Osteoblast (primary cell): ENCODE results near the gene GNAZ. TPM values are rescaled to one million over a fixed set of nuclear protein-coding genes. Genes with fewer than 3 reads are reported as not detected.

Experiments
- DNase-seq: peaks from one replicate; pipeline ENCODE4 v3.0.0; 2011; ENCODE audit warnings: low spot score, mixed read lengths; ENCODE audit not compliant: insufficient read length; ENCODE audit errors: missing footprints
- H2AFZ ChIP-seq: 2 replicates; pipeline ENCODE4 v1.6.0; 2011; ENCODE audit warnings: mild to moderate bottlenecking, low read length
- H3K27ac ChIP-seq: 2 replicates; pipeline ENCODE4 v1.5.1; 2011; ENCODE audit warnings: mild to moderate bottlenecking, low read depth, low read length, moderate library complexity
- H3K27me3 ChIP-seq: 2 replicates; pipeline ENCODE4 v1.6.0; 2012; ENCODE audit warnings: mild to moderate bottlenecking, control low read depth, inconsistent platforms, low read length, moderate library complexity; ENCODE audit not compliant: insufficient read depth
- H3K36me3 ChIP-seq: 2 replicates; pipeline ENCODE4 v1.5.1; 2011; ENCODE audit warnings: mild to moderate bottlenecking, low read length, control low read depth, moderate library complexity; ENCODE audit not compliant: insufficient read depth
- H3K4me1 ChIP-seq: 2 replicates; pipeline ENCODE4 v1.5.1; 2011; ENCODE audit warnings: mild to moderate bottlenecking, low read length, control low read depth, moderate library complexity; ENCODE audit not compliant: insufficient read depth
- H3K4me2 ChIP-seq: 2 replicates; pipeline ENCODE4 v1.6.0; 2011; ENCODE audit warnings: mild to moderate bottlenecking, low read length; ENCODE audit not compliant: insufficient read depth
- H3K4me3 ChIP-seq: fragments of 200-600 bp; sonication (generic); 3 replicates; pipeline ENCODE4 v1.5.1; 2012; ENCODE audit warnings: mild to moderate bottlenecking, low read length, inconsistent platforms; ENCODE audit not compliant: insufficient read depth
- H3K79me2 ChIP-seq: 2 replicates; pipeline ENCODE4 v1.6.0; 2012; ENCODE audit warnings: mild to moderate bottlenecking, low read length, control low read depth, inconsistent platforms; ENCODE audit not compliant: insufficient read depth
- H3K9me3 ChIP-seq: 2 replicates; pipeline ENCODE4 v1.5.1; 2011; ENCODE audit warnings: low read depth, low read length, control low read depth
- H4K20me1 ChIP-seq: 2 replicates; pipeline ENCODE4 v1.6.0; 2012; ENCODE audit warnings: mild to moderate bottlenecking, low read length, control low read depth; ENCODE audit not compliant: insufficient read depth
- total RNA-seq: library from RNA; depleted of rRNA; stranded (reverse); fragments of >200 nt; gene quantifications from 2 replicates; pipeline ENCODE4 v1.2.3, GENCODE V29; 2012
- TF ChIP-seq, protein P1 (sequence below): IDR thresholded peaks from 2 replicates; pipeline ENCODE4 v1.5.1; 2011; ENCODE audit warnings: mild to moderate bottlenecking, low read depth, low read length, moderate library complexity; ENCODE audit errors: extremely low read depth

GNAZ gene
- total RNA-seq, 1 donor, result 0.72 TPM

- TF ChIP-seq, protein P1, sequence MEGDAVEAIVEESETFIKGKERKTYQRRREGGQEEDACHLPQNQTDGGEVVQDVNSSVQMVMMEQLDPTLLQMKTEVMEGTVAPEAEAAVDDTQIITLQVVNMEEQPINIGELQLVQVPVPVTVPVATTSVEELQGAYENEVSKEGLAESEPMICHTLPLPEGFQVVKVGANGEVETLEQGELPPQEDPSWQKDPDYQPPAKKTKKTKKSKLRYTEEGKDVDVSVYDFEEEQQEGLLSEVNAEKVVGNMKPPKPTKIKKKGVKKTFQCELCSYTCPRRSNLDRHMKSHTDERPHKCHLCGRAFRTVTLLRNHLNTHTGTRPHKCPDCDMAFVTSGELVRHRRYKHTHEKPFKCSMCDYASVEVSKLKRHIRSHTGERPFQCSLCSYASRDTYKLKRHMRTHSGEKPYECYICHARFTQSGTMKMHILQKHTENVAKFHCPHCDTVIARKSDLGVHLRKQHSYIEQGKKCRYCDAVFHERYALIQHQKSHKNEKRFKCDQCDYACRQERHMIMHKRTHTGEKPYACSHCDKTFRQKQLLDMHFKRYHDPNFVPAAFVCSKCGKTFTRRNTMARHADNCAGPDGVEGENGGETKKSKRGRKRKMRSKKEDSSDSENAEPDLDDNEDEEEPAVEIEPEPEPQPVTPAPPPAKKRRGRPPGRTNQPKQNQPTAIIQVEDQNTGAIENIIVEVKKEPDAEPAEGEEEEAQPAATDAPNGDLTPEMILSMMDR, result no peak
- DNase-seq, result peak; percentile 68
- H3K79me2 ChIP-seq, result no peaks in the 10 kb centered on the region
- H4K20me1 ChIP-seq, result no peaks in the 10 kb centered on the region
- H3K4me3 ChIP-seq, result no peak overlapping the region
- H3K36me3 ChIP-seq, result no peaks in the 10 kb centered on the region
- no peaks in the 10 kb centered on the region for H3K9me3 ChIP-seq
- no peak overlapping the region for H2AFZ ChIP-seq
- no peaks in the 10 kb centered on the region for H3K4me1 ChIP-seq
- H3K27me3 ChIP-seq, result no peaks in the 10 kb centered on the region
- H3K4me2 ChIP-seq, result no peak overlapping the region
- no peak overlapping the region for H3K27ac ChIP-seq
Measured at GRCh38 chr22:23062616-23063538, 7.4 kb upstream of the GNAZ start.

- no peaks in the 10 kb centered on the region for H3K36me3 ChIP-seq
- DNase-seq, result peak; percentile 31
- no peak overlapping the region for H3K4me2 ChIP-seq
- H3K27ac ChIP-seq, result no peak overlapping the region
- TF ChIP-seq, protein P1, result no peak
- H4K20me1 ChIP-seq, result no peaks in the 10 kb centered on the region
- H3K4me1 ChIP-seq, result no peaks in the 10 kb centered on the region
- no peak overlapping the region for H3K4me3 ChIP-seq
- H3K9me3 ChIP-seq, result no peaks in the 10 kb centered on the region
- no peaks in the 10 kb centered on the region for H3K27me3 ChIP-seq
- H2AFZ ChIP-seq, result no peak overlapping the region
- H3K79me2 ChIP-seq, result no peaks in the 10 kb centered on the region
Measured at GRCh38 chr22:23063539-23064380, 6.6 kb upstream of the GNAZ start.

DNA sequence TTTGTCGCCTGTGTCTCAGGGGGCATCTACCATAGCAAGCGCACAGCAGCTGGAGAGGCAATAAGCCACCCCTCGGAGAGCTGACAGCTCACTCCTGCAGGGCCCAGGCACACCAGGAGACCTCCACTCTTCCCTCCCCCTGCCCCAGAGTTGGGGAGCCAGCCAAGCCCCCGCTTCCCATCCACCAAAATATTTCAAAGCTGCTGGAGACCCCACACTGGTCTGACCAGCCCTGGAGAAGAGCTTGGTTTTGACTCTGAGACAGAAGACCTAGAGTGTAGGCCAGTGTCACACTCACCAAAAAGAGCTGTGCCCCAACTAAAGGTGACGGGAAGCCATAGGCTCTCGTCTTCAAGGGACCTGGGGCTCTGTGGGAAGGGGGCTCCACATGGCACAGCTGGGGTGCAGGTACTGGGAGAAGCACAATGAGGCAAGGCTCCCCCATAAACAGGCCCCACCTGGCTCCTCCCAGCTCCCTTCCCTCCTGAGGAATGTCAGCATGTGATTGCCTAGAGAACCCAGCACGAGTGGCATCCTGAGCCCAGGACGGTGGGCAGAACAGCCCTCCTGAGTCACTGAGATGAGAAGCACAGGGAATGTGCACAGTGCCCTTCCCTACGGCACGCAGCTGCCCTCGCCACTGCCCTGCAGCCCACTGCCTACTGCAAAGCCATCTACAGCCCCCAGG lies 5.8 kb upstream of the GNAZ start:
- Histone ChIP-seq H2AFZ (no peak overlapping the region), H3K36me3 (no peaks in the 10 kb centered on the region), H3K27me3 (no peaks in the 10 kb centered on the region), H3K79me2 (no peaks in the 10 kb centered on the region), H3K4me3 (no peak overlapping the region), H3K4me2 (no peak overlapping the region), H3K27ac (no peak overlapping the region), H3K4me1 (peaks cover under 1% of the 10 kb centered on the region), H4K20me1 (no peaks in the 10 kb centered on the region), H3K9me3 (no peaks in the 10 kb centered on the region)
- TF ChIP-seq, protein P1, result no peak
- DNase-seq, result peak; percentile 75
